PFSK-1 (cell line): ENCODE data around the gene CTNNA3.

Experiments used
- FOXP2 ChIP-seq: optimal IDR thresholded peaks from 2 replicates; pipeline ENCODE3; 2011; ENCODE audit warnings: borderline replicate concordance, control low read depth, inconsistent platforms; ENCODE audit not compliant: insufficient read depth; ENCODE audit errors: extremely low read length, extremely low read depth
- POLR2AphosphoS5 ChIP-seq: IDR thresholded peaks from 2 replicates; pipeline ENCODE4 v1.6.1; 2012; ENCODE audit warnings: low read depth, mild to moderate bottlenecking, control low read depth, low read length, moderate library complexity
- SIN3A ChIP-seq: IDR thresholded peaks from 2 replicates; pipeline ENCODE4 v1.6.1; 2012; ENCODE audit warnings: mild to moderate bottlenecking, low read length, moderate library complexity, borderline replicate concordance; ENCODE audit not compliant: insufficient read depth
- TAF1 ChIP-seq: IDR thresholded peaks from 2 replicates; pipeline ENCODE4 v1.6.1; 2012; ENCODE audit warnings: low read length, control low read depth, borderline replicate concordance; ENCODE audit not compliant: insufficient read depth
- TF ChIP-seq, protein P1 (sequence below), 2 experiments: IDR thresholded peaks; 2 replicates each; pipeline versions ENCODE4 v1.6.1 to v1.8.0; 2011 to 2012; ENCODE audit warnings: low read depth in 2 of 2, low read length in 2 of 2, control low read depth in 1 of 2, inconsistent platforms in 1 of 2, mild to moderate bottlenecking in 1 of 2, moderate library complexity in 1 of 2; ENCODE audit not compliant: insufficient read depth in 1 of 2

CTNNA3 gene

DNA sequence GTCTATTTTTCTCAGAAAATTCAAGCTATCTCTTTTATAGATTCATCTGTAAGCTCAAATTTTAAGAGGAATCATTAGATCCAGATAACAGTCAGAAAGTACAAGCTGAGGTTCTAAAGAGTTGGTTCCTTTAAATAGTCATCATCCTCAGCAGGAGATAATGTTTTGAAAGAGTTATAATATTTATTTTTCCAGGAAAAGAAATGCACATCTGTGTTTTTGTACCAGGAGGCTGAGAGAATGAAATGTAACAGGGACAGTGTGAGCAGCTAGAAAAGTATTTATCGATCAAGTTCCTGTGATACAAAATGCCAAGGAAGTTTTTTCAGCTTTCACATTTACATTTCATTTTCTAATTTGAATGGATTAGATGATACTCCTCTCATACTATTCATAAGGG lies 890.4 kb downstream of the CTNNA3 start:
- TF ChIP-seq POLR2AphosphoS5 (no peak), TAF1 (no peak), FOXP2 (no peak), SIN3A (no peak)
- TF ChIP-seq, protein P1, sequence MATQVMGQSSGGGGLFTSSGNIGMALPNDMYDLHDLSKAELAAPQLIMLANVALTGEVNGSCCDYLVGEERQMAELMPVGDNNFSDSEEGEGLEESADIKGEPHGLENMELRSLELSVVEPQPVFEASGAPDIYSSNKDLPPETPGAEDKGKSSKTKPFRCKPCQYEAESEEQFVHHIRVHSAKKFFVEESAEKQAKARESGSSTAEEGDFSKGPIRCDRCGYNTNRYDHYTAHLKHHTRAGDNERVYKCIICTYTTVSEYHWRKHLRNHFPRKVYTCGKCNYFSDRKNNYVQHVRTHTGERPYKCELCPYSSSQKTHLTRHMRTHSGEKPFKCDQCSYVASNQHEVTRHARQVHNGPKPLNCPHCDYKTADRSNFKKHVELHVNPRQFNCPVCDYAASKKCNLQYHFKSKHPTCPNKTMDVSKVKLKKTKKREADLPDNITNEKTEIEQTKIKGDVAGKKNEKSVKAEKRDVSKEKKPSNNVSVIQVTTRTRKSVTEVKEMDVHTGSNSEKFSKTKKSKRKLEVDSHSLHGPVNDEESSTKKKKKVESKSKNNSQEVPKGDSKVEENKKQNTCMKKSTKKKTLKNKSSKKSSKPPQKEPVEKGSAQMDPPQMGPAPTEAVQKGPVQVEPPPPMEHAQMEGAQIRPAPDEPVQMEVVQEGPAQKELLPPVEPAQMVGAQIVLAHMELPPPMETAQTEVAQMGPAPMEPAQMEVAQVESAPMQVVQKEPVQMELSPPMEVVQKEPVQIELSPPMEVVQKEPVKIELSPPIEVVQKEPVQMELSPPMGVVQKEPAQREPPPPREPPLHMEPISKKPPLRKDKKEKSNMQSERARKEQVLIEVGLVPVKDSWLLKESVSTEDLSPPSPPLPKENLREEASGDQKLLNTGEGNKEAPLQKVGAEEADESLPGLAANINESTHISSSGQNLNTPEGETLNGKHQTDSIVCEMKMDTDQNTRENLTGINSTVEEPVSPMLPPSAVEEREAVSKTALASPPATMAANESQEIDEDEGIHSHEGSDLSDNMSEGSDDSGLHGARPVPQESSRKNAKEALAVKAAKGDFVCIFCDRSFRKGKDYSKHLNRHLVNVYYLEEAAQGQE (IDR thresholded peaks at IDR 0.05; ENCODE audit: insufficient read depth in 1 of 2, low read depth in 2 of 2, low read length in 2 of 2), result no peak

DNA sequence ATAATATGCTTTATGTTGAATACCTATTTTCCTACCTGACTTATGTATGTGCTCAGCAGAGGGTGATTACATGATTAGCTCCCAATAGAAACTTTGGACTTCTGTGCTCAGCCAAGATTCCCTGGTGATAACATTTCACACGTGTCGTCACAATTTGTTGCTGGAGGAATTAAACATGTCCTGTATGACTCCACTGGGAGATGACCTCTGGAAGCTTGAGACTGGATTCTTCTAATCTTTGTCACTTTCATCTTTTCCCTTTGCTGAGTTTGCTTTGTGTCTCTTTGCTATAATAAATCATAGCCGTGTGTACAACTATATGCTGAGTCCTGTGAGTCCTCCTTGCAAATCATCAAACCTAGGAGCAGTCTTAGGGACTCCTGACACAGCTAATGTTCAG lies 891.0 kb downstream of the CTNNA3 start:
- TF ChIP-seq, protein P1 (IDR thresholded peaks at IDR 0.05; ENCODE audit: insufficient read depth in 1 of 2, low read depth in 2 of 2, low read length in 2 of 2), result no peak
- TF ChIP-seq SIN3A (no peak), TAF1 (no peak), FOXP2 (no peak), POLR2AphosphoS5 (no peak)

DNA sequence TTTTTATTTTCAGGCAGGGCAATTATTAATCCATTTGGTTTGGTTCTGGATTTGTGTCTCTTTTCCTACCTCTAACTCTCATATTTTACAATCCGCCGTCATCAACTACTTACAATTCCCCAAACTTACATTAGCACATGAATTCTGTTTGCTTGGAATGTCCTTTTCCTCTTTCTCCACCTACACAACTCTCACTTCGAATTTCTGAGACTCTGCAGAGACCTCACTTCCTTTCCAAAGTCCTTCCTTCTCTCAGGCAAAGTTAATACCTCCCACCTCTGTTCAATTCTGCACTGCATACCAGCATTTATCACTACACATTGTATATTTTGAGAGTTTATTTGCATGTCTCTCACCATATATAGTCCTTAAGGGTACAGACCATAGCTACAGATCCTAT lies 892.8 kb downstream of the CTNNA3 start:
- TF ChIP-seq FOXP2 (no peak), POLR2AphosphoS5 (no peak), SIN3A (no peak), TAF1 (no peak)
- TF ChIP-seq, protein P1 (IDR thresholded peaks at IDR 0.05; ENCODE audit: insufficient read depth in 1 of 2, low read depth in 2 of 2, low read length in 2 of 2), result no peak

DNA sequence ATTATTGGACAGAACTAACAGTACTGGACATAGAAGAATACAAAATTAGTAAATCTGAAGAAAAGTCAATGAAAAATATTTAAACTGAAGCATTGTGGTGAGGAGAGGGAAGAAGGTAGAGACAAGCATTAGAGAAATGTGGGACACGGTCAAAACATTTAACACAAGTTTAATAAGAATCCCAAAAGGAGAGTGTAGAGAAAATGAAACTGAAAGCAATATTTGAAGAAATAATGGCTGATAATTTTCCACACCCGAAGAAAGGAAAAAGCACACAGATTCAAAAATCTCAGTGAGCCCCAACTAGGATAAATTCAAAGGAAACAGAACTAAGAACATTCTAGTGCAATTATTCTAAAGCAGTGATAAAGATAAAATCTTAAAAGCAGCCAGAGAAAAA lies 896.5 kb downstream of the CTNNA3 start:
- TF ChIP-seq POLR2AphosphoS5 (no peak), FOXP2 (no peak), TAF1 (no peak)
- TF ChIP-seq, protein P1 (IDR thresholded peaks at IDR 0.05; ENCODE audit: insufficient read depth in 1 of 2, low read depth in 2 of 2, low read length in 2 of 2), result no peak

DNA sequence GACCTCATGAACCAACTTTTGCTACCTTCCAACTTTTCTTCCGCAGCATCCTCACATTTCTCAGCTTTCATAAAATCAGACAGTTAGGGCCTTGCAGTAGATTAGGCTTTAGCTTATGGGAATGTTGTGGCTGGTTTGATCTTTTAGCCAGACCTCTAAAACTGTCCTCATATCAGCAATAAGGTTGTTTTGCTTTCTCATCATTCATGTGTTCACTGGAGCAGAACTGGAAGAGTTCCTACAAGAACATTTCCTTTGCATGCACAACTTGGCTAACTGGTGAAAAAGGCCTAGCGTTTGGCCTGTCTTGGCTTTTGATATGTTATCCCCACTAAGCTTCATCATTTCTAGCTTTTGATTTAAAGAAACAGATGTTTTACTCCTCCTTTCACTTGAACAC lies 900.1 kb downstream of the CTNNA3 start:
- TF ChIP-seq FOXP2, result no peak
- no peak for TF ChIP-seq SIN3A
- TF ChIP-seq POLR2AphosphoS5, result no peak
- TF ChIP-seq TAF1, result no peak
- TF ChIP-seq, protein P1 (IDR thresholded peaks at IDR 0.05; ENCODE audit: insufficient read depth in 1 of 2, low read depth in 2 of 2, low read length in 2 of 2), result no peak
